NCI-H1930 (cell line): Measurements from ENCODE around the gene STH.

Experiments used
- DNase-seq, 2 experiments: peaks; one replicate each; lab custom pipeline; 2025; lab: John Stamatoyannopoulos, UW

The STH gene

DNA sequence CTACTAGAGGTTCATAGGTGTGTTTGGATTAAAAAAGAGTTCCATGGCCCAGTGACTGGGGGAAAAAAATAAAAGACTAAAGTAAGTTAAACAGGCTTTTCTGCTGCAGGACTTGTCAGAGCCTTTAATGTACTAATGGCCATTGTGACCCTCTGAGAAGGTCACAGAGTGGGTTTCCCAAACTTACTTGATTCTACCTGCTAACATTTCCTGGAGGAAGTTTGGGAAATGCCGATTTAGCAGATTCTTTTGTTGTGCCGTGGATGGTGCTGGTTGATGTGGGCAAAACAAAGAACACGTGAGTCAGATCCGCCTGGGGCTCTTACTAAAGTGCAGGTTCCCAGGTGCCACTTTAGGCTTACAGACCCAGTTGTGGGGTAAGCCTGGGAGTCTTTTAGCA is 13.6 kb upstream of the STH start:
- no peak for DNase-seq

DNA sequence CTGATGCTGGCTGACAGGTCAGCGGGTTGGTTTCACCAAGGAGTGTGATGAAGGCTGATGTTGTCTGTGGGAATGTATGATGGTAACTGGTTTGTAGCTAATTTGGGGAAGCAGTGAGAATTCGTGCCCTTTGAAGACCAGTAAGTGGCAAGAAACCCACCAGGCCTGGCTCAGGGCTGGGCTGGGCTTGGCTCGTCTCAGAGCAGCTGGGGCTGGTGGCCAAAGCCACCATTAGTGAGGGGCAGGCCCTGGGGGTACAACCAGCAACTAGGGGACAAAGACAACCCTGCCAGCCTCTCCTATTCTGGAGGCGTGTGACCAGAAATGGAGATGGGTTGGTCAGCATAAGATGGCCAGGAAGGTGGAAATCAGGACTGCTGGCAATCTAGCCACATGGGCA is 13.0 kb upstream of the STH start:
- no peak for DNase-seq

DNA sequence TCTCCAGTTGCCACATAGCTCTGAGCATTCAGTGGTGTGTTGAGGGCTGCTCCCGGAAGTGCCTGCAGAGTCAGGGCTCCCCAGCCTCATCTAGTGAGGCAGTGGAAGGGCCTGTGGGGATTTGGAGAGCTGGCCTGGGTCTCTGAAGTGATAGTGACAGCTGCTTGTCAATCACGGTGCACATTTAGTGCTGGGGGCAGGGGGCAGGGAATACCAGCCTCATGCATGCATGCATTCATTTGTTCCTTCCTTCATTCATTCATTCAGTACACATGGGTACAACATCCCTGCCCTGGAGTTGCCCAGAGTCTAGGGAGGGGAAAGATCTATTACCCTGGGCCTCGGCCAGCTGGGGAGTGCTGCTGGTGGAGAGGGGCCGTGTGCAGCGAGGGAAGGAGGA is 11.3 kb upstream of the STH start:
- DNase-seq: no peak

DNA sequence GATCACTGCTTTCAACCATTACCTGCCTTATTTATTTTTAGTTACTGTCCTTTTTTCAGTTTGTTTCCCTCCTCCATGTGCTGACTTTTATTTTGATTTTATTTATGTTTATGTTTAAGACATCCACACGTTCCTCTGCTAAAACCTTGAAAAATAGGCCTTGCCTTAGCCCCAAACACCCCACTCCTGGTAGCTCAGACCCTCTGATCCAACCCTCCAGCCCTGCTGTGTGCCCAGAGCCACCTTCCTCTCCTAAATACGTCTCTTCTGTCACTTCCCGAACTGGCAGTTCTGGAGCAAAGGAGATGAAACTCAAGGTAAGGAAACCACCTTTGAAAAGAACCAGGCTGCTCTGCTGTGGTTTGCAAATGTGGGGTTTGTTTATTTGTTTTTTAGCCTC is 9.3 kb upstream of the STH start:
- no peak for DNase-seq

DNA sequence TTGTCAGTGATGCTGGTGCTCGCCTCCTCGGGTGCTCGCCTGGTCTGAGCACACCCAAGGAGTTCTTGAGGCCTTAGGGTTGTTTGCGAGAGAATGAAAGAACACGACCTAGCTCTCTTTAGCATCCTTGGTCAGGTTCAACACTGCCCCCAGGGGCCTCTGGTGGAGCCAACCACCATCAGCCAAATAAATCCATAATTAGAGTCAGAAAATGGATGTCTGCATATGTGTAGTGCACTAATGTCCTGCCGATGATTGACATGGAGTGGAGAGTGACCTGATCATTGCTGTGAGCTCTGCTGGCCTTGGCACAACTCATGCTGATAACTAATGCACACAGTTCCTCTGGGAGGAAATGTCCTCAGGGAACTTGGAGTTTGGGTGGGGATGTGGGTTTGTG is 8.2 kb upstream of the STH start:
- DNase-seq: no peak

DNA sequence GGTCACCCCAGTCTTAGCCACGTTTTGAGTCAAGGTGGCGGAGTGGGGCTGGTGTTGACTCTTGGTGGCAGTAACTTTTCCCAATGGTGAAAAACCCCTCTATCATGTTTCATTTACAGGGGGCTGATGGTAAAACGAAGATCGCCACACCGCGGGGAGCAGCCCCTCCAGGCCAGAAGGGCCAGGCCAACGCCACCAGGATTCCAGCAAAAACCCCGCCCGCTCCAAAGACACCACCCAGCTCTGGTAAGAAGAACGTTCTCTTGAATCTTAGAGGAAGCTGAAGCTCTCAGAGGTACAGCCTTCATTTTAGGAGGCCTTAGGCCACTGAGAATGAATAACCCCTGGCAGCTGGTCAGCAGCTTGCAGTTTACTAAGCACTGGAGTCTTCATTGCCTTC is 7.7 kb upstream of the STH start:
- no peak for DNase-seq

DNA sequence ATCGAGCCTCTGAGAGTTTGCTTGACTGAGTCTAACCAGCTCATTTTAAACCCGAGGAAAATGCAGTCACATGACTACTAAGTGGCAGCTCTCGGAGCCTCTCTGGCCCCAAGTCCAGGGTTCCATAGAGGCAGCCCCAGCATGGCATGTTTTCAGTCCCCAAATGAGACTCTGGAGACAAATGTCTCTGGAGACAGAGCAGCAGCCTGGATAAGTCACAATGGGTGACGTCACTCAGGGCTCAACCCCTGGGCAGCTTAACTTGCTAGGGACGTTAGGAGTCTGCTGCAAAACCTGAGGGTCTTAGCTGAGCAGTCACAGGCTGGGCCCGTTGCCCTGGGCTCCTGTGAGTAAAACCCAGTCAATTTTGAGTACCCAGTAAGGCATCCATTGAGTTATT is 6.9 kb upstream of the STH start:
- no peak for DNase-seq

DNA sequence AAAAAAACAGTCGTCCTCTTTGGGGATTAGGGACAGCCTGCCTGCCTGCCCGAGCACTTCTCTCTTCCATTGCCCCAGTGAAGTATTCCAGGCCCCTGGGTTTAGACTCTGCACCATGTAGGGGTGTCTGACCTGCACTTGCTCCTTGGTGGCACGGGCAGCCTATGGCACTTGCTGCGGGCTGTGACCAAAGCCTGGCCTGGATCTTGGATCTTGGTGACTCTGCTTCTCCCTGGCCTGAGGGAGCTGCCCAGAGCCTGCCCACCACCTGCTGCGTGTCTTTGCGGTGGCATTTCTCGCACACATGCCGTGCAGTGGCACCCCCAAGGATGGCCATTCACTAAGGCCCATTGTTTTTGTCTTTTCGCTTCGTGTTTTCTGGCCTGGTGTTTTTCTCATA is 6.1 kb upstream of the STH start:
- DNase-seq: no peak

DNA sequence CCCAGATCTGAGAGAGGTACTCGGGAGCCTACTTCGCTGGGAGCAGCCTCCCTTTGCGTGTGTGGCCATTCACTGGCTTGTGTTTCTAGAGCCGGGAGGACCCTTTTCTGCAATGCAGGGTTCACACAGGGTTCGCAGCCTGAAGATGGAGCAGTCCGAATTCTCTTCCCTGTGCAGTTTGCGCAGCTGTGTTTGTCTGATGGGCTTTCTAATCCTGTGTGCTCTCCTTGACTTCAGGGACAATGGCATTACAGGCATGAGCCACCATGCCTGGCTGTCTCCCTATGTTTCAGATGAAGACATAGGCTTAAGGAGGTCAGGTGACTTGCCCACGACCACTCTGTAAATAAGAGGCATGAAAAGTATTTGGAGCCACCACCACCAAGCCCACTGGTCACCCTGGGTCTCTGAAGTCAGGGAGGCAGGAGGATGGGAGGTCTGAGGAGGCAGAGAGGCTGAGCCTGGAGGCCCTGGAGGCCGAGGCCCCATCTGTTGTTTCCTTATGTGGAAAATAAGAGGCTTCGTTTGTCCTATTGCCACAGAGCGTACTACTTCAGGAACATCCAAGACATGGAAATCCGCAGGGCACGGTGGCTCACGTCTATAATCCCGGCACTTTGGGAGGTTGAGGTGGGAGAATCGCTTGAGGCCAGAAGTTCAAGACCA is 5.0 kb upstream of the STH start:
- no peak for DNase-seq

DNA sequence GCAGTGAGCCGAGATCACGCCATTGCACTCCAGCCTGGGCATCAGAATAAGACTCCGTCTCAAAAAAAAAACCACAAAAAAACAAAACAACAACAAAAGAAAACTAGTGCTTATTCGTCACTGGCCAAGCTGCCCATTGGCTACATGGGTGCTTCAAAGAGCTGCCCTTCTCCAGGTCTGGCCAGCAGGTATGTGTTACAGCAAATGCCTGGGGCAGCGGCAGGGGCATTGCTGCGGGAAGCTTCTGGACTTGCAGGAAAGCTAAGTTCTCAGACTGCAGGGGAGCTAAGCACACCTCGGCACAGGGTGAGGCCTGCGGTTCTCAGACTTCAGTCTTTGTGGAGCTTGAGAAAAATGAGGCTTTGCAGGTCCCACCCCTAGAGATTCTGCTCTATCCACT is 4.1 kb upstream of the STH start:
- DNase-seq: no peak

DNA sequence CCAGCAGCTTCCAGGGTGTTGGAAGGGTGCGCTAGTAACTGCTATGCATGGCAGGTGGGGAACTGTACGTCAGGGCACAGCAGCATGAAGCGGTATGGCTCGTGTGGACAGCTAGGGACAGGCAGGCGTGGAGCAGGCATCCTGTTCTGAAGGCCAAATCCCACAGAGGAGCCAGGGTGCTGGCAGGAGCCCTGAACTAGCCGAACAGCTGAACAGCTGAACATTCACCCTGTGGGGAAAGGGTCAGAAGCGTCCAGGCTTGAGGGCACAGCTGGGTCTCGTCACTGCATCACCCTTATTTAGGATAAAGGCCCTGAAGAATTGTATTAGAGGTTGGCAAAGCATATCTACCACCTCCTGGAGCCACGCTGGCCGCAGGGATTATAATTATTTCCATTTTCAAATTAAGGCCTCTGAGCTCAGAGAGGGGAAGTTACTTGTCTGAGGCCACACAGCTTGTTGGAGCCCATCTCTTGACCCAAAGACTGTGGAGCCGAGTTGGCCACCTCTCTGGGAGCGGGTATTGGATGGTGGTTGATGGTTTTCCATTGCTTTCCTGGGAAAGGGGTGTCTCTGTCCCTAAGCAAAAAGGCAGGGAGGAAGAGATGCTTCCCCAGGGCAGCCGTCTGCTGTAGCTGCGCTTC is 3.3 kb upstream of the STH start:
- DNase-seq: no peak

DNA sequence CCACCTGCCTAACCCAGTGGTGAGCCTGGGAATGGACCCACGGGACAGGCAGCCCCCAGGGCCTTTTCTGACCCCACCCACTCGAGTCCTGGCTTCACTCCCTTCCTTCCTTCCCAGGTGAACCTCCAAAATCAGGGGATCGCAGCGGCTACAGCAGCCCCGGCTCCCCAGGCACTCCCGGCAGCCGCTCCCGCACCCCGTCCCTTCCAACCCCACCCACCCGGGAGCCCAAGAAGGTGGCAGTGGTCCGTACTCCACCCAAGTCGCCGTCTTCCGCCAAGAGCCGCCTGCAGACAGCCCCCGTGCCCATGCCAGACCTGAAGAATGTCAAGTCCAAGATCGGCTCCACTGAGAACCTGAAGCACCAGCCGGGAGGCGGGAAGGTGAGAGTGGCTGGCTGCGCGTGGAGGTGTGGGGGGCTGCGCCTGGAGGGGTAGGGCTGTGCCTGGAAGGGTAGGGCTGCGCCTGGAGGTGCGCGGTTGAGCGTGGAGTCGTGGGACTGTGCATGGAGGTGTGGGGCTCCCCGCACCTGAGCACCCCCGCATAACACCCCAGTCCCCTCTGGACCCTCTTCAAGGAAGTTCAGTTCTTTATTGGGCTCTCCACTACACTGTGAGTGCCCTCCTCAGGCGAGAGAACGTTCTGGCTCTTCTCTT is 2.6 kb upstream of the STH start:
- no peak for DNase-seq

DNA sequence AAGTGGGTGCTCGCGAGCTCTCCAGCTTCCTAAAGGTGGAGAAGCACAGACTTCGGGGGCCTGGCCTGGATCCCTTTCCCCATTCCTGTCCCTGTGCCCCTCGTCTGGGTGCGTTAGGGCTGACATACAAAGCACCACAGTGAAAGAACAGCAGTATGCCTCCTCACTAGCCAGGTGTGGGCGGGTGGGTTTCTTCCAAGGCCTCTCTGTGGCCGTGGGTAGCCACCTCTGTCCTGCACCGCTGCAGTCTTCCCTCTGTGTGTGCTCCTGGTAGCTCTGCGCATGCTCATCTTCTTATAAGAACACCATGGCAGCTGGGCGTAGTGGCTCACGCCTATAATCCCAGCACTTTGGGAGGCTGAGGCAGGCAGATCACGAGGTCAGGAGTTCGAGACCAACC is 1.9 kb upstream of the STH start:
- DNase-seq: no peak

DNA sequence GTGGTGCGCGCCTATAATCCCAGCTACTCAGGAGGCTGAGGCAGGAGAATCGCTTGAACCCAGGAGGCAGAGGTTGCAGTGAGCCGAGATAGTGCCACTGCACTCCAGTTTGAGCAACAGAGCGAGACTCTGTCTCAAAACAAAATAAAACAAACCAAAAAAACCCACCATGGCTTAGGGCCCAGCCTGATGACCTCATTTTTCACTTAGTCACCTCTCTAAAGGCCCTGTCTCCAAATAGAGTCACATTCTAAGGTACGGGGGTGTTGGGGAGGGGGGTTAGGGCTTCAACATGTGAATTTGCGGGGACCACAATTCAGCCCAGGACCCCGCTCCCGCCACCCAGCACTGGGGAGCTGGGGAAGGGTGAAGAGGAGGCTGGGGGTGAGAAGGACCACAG is 1.4 kb upstream of the STH start:
- DNase-seq: no peak

DNA sequence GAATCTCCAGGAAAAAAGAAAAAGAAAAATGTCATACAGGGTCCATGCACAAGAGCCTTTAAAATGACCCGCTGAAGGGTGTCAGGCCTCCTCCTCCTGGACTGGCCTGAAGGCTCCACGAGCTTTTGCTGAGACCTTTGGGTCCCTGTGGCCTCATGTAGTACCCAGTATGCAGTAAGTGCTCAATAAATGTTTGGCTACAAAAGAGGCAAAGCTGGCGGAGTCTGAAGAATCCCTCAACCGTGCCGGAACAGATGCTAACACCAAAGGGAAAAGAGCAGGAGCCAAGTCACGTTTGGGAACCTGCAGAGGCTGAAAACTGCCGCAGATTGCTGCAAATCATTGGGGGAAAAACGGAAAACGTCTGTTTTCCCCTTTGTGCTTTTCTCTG is 845 bp downstream of the STH start:
- no peak for DNase-seq

DNA sequence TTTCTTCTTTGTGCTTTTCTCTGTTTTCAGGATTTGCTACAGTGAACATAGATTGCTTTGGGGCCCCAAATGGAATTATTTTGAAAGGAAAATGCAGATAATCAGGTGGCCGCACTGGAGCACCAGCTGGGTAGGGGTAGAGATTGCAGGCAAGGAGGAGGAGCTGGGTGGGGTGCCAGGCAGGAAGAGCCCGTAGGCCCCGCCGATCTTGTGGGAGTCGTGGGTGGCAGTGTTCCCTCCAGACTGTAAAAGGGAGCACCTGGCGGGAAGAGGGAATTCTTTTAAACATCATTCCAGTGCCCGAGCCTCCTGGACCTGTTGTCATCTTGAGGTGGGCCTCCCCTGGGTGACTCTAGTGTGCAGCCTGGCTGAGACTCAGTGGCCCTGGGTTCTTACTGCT is 1.2 kb downstream of the STH start:
- DNase-seq: no peak

DNA sequence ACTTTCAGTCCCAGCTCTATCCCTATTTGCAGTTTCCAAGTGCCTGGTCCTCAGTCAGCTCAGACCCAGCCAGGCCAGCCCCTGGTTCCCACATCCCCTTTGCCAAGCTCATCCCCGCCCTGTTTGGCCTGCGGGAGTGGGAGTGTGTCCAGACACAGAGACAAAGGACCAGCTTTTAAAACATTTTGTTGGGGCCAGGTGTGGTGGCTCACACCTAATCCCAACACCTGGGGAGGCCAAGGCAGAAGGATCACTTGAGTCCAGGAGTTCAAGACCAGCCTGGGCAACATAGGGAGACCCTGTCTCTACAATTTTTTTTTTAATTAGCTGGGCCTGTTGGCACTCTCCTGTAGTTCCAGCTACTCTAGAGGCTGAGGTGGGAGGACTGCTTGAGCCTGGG is 1.7 kb downstream of the STH start:
- DNase-seq: no peak

DNA sequence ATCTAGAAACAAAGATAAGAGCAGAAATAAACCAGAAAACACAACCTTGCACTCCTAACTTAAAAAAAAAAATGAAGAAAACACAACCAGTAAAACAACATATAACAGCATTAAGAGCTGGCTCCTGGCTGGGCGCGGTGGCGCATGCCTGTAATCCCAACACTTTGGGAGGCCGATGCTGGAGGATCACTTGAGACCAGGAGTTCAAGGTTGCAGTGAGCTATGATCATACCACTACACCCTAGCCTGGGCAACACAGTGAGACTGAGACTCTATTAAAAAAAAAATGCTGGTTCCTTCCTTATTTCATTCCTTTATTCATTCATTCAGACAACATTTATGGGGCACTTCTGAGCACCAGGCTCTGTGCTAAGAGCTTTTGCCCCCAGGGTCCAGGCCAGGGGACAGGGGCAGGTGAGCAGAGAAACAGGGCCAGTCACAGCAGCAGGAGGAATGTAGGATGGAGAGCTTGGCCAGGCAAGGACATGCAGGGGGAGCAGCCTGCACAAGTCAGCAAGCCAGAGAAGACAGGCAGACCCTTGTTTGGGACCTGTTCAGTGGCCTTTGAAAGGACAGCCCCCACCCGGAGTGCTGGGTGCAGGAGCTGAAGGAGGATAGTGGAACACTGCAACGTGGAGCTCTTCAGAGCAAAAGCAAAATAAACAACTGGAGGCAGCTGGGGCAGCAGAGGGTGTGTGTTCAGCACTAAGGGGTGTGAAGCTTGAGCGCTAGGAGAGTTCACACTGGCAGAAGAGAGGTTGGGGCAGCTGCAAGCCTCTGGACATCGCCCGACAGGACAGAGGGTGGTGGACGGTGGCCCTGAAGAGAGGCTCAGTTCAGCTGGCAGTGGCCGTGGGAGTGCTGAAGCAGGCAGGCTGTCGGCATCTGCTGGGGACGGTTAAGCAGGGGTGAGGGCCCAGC is 2.6 kb downstream of the STH start:
- DNase-seq: no peak

DNA sequence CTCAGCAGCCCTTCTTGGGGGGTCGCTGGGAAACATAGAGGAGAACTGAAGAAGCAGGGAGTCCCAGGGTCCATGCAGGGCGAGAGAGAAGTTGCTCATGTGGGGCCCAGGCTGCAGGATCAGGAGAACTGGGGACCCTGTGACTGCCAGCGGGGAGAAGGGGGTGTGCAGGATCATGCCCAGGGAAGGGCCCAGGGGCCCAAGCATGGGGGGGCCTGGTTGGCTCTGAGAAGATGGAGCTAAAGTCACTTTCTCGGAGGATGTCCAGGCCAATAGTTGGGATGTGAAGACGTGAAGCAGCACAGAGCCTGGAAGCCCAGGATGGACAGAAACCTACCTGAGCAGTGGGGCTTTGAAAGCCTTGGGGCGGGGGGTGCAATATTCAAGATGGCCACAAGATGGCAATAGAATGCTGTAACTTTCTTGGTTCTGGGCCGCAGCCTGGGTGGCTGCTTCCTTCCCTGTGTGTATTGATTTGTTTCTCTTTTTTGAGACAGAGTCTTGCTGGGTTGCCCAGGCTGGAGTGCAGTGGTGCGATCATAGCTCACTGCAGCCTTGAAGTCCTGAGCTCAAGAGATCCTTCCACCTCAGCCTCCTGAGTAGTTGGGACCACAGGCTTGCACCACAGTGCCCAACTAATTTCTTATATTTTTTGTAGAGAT is 3.4 kb downstream of the STH start:
- peak; percentile 16 to 61 for DNase-seq

DNA sequence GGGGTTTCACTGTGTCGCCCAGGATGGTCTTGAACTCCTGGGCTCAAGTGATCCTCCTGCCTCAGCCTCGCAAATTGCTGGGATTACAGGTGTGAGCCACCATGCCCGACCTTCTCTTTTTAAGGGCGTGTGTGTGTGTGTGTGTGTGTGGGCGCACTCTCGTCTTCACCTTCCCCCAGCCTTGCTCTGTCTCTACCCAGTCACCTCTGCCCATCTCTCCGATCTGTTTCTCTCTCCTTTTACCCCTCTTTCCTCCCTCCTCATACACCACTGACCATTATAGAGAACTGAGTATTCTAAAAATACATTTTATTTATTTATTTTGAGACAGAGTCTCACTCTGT is 3.9 kb downstream of the STH start:
- no peak for DNase-seq

DNA sequence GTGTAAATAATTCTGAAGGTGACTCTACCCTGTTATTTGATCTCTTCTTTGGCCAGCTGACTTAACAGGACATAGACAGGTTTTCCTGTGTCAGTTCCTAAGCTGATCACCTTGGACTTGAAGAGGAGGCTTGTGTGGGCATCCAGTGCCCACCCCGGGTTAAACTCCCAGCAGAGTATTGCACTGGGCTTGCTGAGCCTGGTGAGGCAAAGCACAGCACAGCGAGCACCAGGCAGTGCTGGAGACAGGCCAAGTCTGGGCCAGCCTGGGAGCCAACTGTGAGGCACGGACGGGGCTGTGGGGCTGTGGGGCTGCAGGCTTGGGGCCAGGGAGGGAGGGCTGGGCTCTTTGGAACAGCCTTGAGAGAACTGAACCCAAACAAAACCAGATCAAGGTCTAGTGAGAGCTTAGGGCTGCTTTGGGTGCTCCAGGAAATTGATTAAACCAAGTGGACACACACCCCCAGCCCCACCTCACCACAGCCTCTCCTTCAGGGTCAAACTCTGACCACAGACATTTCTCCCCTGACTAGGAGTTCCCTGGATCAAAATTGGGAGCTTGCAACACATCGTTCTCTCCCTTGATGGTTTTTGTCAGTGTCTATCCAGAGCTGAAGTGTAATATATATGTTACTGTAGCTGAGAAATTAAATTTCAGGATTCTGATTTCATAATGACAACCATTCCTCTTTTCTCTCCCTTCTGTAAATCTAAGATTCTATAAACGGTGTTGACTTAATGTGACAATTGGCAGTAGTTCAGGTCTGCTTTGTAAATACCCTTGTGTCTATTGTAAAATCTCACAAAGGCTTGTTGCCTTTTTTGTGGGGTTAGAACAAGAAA is 5.1 kb downstream of the STH start:
- no peak for DNase-seq
